Gastroesophageal sphincter (tissue), 4 donors: ENCODE results near the gene TRAPPC5. TPM values are rescaled to one million over a fixed set of nuclear protein-coding genes. Genes with fewer than 3 reads are reported as not detected.

Source experiments
- ATAC-seq: fragments of 150-250 bp; one replicate; pipeline ENCODE4 v1.9.1; 2016; ENCODE audit warnings: mild to moderate bottlenecking, moderate library complexity
- H3K27ac ChIP-seq, 4 donors: fragments of 200-600 bp; sonication (generic) in 3 of 4; 1 replicate in 3 of 4; 2 replicates in 1 of 4; pipeline ENCODE4 v1.5.1; 2016 to 2019
- H3K27me3 ChIP-seq: fragments of 200-600 bp; sonication (generic); one replicate; pipeline ENCODE4 v1.5.1; 2019
- H3K36me3 ChIP-seq, 2 donors: fragments of 200-600 bp; sonication (generic); one replicate each; pipeline ENCODE4 v1.5.1; 2019; ENCODE audit warnings: control low read depth in 1 of 2
- H3K4me1 ChIP-seq, 3 donors: fragments of 200-600 bp; sonication (generic); 1 replicate in 2 of 3; 2 replicates in 1 of 3; pipeline ENCODE4 v1.5.1; 2016 to 2019; ENCODE audit warnings: control low read depth in 2 of 3
- H3K4me3 ChIP-seq, 2 donors: fragments of 200-600 bp; sonication (generic); one replicate each; pipeline ENCODE4 v1.5.1; 2019; ENCODE audit warnings: mild to moderate bottlenecking in 1 of 2, moderate library complexity in 1 of 2
- H3K9me3 ChIP-seq, 3 donors: fragments of 200-600 bp; sonication (generic); one replicate each; pipeline ENCODE4 v1.5.1; 2017 to 2019; ENCODE audit warnings: control low read depth in 2 of 3
- CTCF ChIP-seq, 4 experiments: fragments of 200-600 bp in 2 of 4; fragments of 450-650 bp in 2 of 4; sonication (generic) in 1 of 4; IDR thresholded peaks; one replicate each; pipeline ENCODE4 v1.5.1; 2017 to 2019; ENCODE audit warnings: antibody characterized with exemption in 4 of 4, mild to moderate bottlenecking in 2 of 4, moderate library complexity in 2 of 4
- EP300 ChIP-seq: sonication (generic); formaldehyde crosslinking; IDR thresholded peaks from one replicate; pipeline ENCODE4 v1.6.1; 2017; ENCODE audit warnings: antibody characterized with exemption, mild to moderate bottlenecking
- POLR2A ChIP-seq, 2 donors: fragments of 450-650 bp; IDR thresholded peaks; one replicate each; pipeline ENCODE4 v1.6.1; 2017; ENCODE audit warnings: antibody characterized with exemption in 2 of 2, mild to moderate bottlenecking in 2 of 2, moderate library complexity in 1 of 2
- POLR2AphosphoS5 ChIP-seq: sonication (generic); formaldehyde crosslinking; IDR thresholded peaks from one replicate; pipeline ENCODE4 v1.6.1; 2017; ENCODE audit warnings: antibody characterized with exemption
- WGBS, 2 donors: methylation state at CpG; one replicate each; pipeline ENCODE4 v1.1.5; 2018; ENCODE audit warnings: low coverage in 1 of 2; 5-methylcytosine and 5-hydroxymethylcytosine counted together
- total RNA-seq, 4 donors: library from RNA; depleted of rRNA; stranded (reverse); fragments of >200 nt; gene quantifications; one replicate each; pipeline ENCODE4 v1.1.0, GENCODE V29; 2016

Gene TRAPPC5
- total RNA-seq, 4 donors from 2014 or later = 56.0 to 69.0 (median 64.0) TPM

GRCh38 chr19:7685546-7686445 lies 5.2 kb downstream of the TRAPPC5 start:
- Histone ChIP-seq H3K9me3 (no peaks in the 10 kb centered on the region), H3K36me3 (peaks cover 0 to 34% of the 10 kb centered on the region in 2 donors), H3K27me3 (peaks cover 20% of the 10 kb centered on the region), H3K4me1 (peaks cover 0 to 20% (median 8%) of the 10 kb centered on the region in 3 donors), H3K4me3 (no peak overlapping the region), H3K27ac (no peak overlapping the region)
- TF ChIP-seq POLR2A (IDR thresholded peaks at IDR 0.05) (no peak), CTCF (IDR thresholded peaks at IDR 0.05) (no peak), EP300 (no peak), POLR2AphosphoS5 (no peak)
- 24 to 36% methylated on average over 4 to 11 of the region's 19 CpGs for WGBS, 2 donors
- ATAC-seq = no peak

GRCh38 chr19:7687177-7687576 lies 6.5 kb downstream of the TRAPPC5 start:
- no peak overlapping the region for H3K27ac ChIP-seq
- WGBS, 2 donors = 82 to 87% methylated on average over 4 to 7 of the region's 12 CpGs
- no peak overlapping the region for H3K4me3 ChIP-seq
- peaks cover 0 to 33% of the 10 kb centered on the region in 2 donors for H3K36me3 ChIP-seq
- TF ChIP-seq EP300 = no peak
- TF ChIP-seq CTCF (IDR thresholded peaks at IDR 0.05) = no peak
- no peak for TF ChIP-seq POLR2A (IDR thresholded peaks at IDR 0.05)
- TF ChIP-seq POLR2AphosphoS5 = no peak
- peaks cover 0 to 8% (median under 1%) of the 10 kb centered on the region in 3 donors for H3K4me1 ChIP-seq
- no peak for ATAC-seq
- peaks cover 30% of the 10 kb centered on the region for H3K27me3 ChIP-seq
- no peaks in the 10 kb centered on the region for H3K9me3 ChIP-seq

- H3K4me1 ChIP-seq = no peaks in the 10 kb centered on the region
- H3K36me3 ChIP-seq = peaks cover 0 to 13% of the 10 kb centered on the region in 2 donors
- 29 to 83% methylated on average over 1 to 3 of the region's 23 CpGs for WGBS, 2 donors
- peaks cover 47% of the 10 kb centered on the region for H3K27me3 ChIP-seq
- ATAC-seq = no peak
- H3K9me3 ChIP-seq = no peaks in the 10 kb centered on the region
- TF ChIP-seq POLR2A (IDR thresholded peaks at IDR 0.05) (no peak), CTCF (IDR thresholded peaks at IDR 0.05) (no peak), POLR2AphosphoS5 (no peak), EP300 (no peak)
- H3K4me3 ChIP-seq = no peak overlapping the region
- H3K27ac ChIP-seq = no peak overlapping the region
Measured at GRCh38 chr19:7689165-7689564, 8.5 kb downstream of the TRAPPC5 start.

- no peak for ATAC-seq
- Histone ChIP-seq H3K27me3 (peaks cover 57% of the 10 kb centered on the region), H3K4me3 (no peak overlapping the region), H3K27ac (no peak overlapping the region), H3K4me1 (no peaks in the 10 kb centered on the region), H3K36me3 (no peaks in the 10 kb centered on the region), H3K9me3 (no peaks in the 10 kb centered on the region)
- WGBS, 2 donors = 64 to 84% methylated on average over 5 to 7 of the region's 8 CpGs
- no peak for TF ChIP-seq POLR2AphosphoS5
- no peak for TF ChIP-seq CTCF (IDR thresholded peaks at IDR 0.05)
- no peak for TF ChIP-seq EP300
- no peak for TF ChIP-seq POLR2A (IDR thresholded peaks at IDR 0.05)
Measured at GRCh38 chr19:7690779-7691258, 10.2 kb downstream of the TRAPPC5 start.

- Histone ChIP-seq H3K36me3 (no peaks in the 10 kb centered on the region), H3K27me3 (peaks cover 64% of the 10 kb centered on the region), H3K9me3 (no peaks in the 10 kb centered on the region), H3K4me3 (no peak overlapping the region), H3K4me1 (no peaks in the 10 kb centered on the region), H3K27ac (no peak overlapping the region)
- TF ChIP-seq POLR2AphosphoS5 (no peak), CTCF (IDR thresholded peaks at IDR 0.05) (no peak), POLR2A (IDR thresholded peaks at IDR 0.05) (no peak), EP300 (no peak)
- no peak for ATAC-seq
Measured at GRCh38 chr19:7691497-7691896, 10.9 kb downstream of the TRAPPC5 start.
